GM13976 (cell line): ENCODE measurements around the gene IFI27.
"Not testable (repeated sequence)": the region's sequence is repeated elsewhere in the genome, so short reads cannot be mapped to it uniquely, and the experiment has no call there.

Experiments
- DNase-seq: peaks from one replicate; pipeline ENCODE4 v3.0.0; 2012; ENCODE audit warnings: low spot score
- in situ Hi-C: fragments of 300-500 bp; cut with MboI; formaldehyde crosslinking; loops from one replicate; pipeline ENCODE4 v1.12.0; 2022; ENCODE audit warnings: low sequenced_read_pairs, mixed read lengths, inconsistent platforms; ENCODE audit not compliant: unreplicated experiment
- TF ChIP-seq, protein P1 (sequence below): IDR thresholded peaks from 2 replicates; pipeline ENCODE4 v1.5.1; 2012; ENCODE audit warnings: borderline replicate concordance, mild to moderate bottlenecking; ENCODE audit not compliant: insufficient read depth; ENCODE audit errors: extremely low read depth, missing control alignments, control extremely low read depth

The IFI27 gene

DNA sequence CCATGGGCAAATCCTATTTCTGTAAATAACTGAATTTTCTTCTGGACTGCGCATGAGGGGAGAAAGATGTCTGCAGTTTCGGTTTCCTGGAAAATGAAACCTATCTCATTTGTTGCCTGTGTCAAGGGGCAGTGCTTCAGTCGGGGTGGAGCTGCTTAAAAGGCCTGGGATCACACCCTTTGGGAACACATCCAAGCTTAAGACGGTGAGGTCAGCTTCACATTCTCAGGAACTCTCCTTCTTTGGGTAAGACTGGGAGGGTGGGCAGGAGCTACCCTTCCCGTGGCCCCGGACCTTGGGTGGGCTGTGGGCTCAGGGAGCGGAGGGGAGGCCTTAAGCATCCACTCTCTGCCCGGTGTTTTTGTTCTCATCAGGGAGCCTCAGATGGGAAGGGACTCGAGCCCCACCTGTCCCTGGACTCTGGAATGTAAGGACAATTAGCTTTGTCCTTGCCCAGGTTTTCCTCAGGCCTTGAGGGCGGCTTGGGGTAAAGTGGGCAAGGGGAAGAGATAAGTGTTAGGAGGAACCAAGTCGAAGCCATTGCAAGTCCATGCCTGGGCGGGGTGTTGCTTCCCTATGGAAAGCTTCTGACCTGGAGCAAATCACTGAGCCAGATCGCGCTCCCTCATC lies at the start of gene IFI27:
TSS of gene IFI27 (plus strand) at position 185 of the 630 bp plus-strand sequence.
- in situ Hi-C loops = no loop called here
- no peak for DNase-seq
- TF ChIP-seq, protein P1, sequence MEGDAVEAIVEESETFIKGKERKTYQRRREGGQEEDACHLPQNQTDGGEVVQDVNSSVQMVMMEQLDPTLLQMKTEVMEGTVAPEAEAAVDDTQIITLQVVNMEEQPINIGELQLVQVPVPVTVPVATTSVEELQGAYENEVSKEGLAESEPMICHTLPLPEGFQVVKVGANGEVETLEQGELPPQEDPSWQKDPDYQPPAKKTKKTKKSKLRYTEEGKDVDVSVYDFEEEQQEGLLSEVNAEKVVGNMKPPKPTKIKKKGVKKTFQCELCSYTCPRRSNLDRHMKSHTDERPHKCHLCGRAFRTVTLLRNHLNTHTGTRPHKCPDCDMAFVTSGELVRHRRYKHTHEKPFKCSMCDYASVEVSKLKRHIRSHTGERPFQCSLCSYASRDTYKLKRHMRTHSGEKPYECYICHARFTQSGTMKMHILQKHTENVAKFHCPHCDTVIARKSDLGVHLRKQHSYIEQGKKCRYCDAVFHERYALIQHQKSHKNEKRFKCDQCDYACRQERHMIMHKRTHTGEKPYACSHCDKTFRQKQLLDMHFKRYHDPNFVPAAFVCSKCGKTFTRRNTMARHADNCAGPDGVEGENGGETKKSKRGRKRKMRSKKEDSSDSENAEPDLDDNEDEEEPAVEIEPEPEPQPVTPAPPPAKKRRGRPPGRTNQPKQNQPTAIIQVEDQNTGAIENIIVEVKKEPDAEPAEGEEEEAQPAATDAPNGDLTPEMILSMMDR = no peak

DNA sequence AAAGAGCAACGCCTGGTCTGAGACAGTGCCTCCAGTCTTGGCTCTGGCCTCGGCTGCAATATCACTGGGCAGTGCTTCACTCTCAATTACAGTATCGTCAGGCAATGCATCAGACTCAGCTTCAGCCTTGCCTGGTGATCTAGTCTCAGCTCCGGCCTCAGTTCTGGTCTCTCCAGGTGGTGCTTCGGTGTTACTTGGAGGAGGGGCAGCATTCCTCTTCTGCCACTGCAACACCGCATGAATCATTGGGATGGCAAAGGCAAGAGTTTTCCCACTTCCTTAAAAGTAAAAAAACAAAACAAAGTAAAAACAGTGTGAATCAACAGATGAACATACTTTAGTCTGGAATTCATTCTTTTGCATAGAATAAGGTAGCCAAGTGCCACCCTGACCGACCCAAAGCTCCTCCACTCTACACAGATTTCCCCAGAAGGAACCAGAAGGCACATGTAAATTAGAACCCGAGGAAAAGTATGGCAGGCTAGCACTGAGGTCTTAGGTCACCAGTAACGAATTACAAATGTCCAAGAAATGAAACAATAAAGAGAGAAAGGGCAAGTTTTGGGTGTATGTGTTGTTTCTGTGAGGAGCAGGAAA lies 48.1 kb upstream of the IFI27 start:
- in situ Hi-C loops = no loop called here
- TF ChIP-seq, protein P1 = no peak
- DNase-seq = no peak

DNA sequence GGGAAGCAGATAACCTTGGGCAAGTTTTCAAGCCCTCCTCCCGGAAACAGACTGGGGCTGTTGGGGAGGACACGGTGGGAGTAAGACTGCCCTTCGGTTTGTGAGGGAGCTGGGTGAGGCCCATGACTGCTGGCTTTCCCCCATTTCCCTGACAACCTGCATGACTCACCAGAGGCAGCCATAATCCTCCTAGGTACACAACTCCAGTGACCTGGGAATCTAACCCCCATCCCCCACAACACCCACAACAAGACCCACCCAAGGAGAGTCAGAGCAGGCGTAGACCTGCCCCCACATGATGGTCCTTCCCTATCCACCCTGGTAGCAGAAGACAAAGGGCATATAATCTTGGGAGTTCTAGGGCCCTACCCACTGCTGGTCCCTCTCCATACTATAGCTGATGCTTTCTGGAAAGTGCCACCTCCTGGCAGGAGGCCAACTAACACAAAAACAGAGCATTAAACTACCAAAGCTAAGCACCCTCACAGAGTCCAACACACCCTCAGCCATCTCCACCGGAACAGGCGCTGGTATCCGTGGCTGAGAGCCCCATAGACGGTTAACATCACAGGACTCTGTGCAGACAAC lies 44.4 kb upstream of the IFI27 start:
- in situ Hi-C loops = no loop called here
- DNase-seq = no peak
- TF ChIP-seq, protein P1 = no peak

DNA sequence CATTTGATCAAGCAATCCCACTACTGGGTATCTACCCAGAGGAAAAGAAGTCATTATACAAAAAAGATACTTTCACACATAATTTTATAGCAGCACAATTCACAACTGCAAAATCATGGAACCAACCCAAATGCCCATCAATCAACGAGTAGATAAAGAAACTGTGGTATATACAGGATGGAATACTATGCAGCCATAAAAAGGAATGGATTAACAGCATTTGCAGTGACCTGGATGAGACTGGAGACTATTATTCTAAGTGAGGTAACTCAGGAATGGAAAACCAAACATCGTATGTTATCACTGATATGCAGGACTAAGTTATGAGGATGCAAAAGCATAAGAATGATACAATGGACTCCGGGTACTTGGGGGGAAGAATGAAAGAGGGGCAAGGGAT lies 38.5 kb upstream of the IFI27 start:
- in situ Hi-C loops, DNase-seq: not testable (repeated sequence)

DNA sequence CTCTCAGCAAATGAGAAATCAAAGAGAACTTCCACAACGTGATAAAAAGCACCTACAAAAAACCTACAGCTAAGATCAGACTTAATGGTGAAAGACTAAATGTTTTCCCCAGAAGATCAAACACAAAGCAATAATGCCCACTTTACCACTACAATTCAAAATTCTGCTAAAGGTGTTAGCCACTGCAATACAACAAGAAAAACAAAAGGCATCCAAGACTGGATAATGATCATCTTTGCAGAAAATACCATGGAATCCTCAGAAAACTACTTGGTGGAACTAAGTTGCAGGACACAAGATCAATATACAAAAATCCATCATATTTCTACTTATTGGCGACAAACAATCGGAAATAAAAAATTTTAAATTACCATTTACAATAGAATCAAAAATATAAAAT lies 36.0 kb upstream of the IFI27 start:
- no peak for DNase-seq
- in situ Hi-C loops = no loop called here
- TF ChIP-seq, protein P1 = no peak

DNA sequence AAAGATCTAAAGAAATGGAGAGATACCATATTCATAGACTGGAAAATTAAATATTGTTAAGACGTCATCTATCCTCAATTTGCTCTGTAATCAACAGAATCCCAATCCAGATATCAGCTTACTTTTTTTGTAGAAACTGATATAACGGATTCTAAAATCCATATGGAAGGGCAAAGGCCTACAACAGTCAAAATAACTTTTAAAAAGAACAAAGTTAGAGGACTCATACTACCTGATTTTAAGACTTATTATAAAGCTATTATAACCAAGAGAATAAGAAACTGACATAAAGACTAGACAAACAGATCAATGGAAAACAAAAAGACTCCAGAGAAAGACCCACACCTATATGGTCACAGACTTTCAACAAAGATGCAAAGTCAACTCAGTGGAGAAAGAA lies 35.5 kb upstream of the IFI27 start:
- in situ Hi-C loops = no loop called here
- TF ChIP-seq, protein P1 = no peak
- no peak for DNase-seq

DNA sequence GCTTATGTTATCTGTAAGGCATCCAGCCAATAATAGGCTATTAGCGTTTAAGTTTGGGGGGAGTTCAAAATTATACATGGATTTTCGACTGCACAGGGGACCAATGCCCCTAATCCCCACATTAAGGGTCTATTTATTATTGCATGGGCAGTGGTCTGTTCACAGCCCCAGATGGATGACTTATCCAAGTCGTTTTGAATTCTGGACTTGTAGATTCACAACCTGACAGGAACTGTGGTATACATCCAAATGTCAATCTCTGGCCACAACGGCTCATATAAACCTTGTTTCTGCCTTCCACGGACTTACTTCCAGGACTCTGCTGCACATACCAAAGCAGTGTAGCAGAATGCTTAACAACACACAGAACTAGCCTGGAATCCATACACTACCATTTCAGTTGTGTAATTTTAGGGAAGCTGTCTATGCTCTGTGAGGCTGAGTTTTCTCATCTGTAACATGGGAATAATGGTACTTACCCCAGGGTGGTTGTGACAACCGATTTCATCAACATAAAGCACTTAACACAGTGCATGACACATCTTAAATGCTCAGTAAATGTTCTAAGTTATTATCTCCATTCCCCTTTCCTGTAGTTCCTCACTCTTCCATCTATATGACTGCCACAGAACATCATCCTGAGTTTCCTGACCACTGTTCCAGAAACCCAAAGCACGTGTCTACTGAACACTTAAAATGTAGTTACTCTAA lies 33.3 kb upstream of the IFI27 start:
- TF ChIP-seq, protein P1 = no peak
- DNase-seq = no peak
- in situ Hi-C loops = no loop called here
